K562 (cell line): ENCODE data around the gene PHYHD1. TPM values are rescaled to one million over a fixed set of nuclear protein-coding genes. Genes with fewer than 3 reads are reported as not detected.

Source experiments
- CBFA2T2 ChIP-seq: fragments of 450-650 bp; conservative IDR thresholded peaks from 2 replicates; pipeline ENCODE4 v1.6.1; 2017; ENCODE audit warnings: mild to moderate bottlenecking
- CBX2 ChIP-seq: fragments of 200-600 bp; sonication (generic); IDR thresholded peaks from one replicate; pipeline ENCODE4 v1.6.1; 2012; ENCODE audit warnings: mild to moderate bottlenecking, low read length, inconsistent platforms; ENCODE audit not compliant: insufficient read depth, poor library complexity, severe bottlenecking
- MBD2 ChIP-seq: sonication (generic); IDR thresholded peaks from 2 replicates; pipeline ENCODE4 v1.6.1; 2016; ENCODE audit warnings: low read depth, borderline replicate concordance
- MCM7 ChIP-seq, 2 experiments: fragments of 450-650 bp; IDR thresholded peaks; 2 replicates each; pipeline ENCODE4 v1.6.1; 2016 to 2018
- NFRKB ChIP-seq: fragments of 450-650 bp; IDR thresholded peaks from 2 replicates; pipeline ENCODE4 v1.6.1; 2016; ENCODE audit warnings: low read depth
- SMARCA5 ChIP-seq: fragments of 450-650 bp; IDR thresholded peaks from 2 replicates; pipeline ENCODE4 v1.6.1; 2016
- TAF9B ChIP-seq: fragments of 450-650 bp; IDR thresholded peaks from 2 replicates; pipeline ENCODE4 v1.6.1; 2018; ENCODE audit warnings: mild to moderate bottlenecking; ENCODE audit not compliant: partially characterized antibody
- THRAP3 ChIP-seq: fragments of 450-650 bp; IDR thresholded peaks from 2 replicates; pipeline ENCODE4 v1.6.1; 2016; ENCODE audit warnings: mild to moderate bottlenecking, inconsistent platforms, borderline replicate concordance
- polyA plus RNA-seq, 8 experiments: library from polyadenylated mRNA; depleted of rRNA in 4 of 8; stranded (reverse) in 5 of 8; unstranded in 3 of 8; fragments of >200 nt; fragmentation: Nextera tagmentation in 2 of 8; fragmentation: Illumina TruSeq in 1 of 8; extraction: Ambion mirVana in 2 of 8; extraction: Trizol in 1 of 8; gene quantifications; 2 replicates each; pipeline versions ENCODE4 v1.2.1 to v1.2.3, GENCODE V29; 2011 to 2014; ENCODE audit warnings: inconsistent platforms in 1 of 8, missing spikeins in 1 of 8
- total RNA-seq, 7 experiments: library from RNA; depleted of rRNA in 6 of 7; stranded (reverse); fragments of >200 nt in 6 of 7; fragmentation: Illumina TruSeq in 2 of 7; extraction: Trizol in 2 of 7; gene quantifications; 2 replicates each; pipeline versions ENCODE4 v1.2.1 to v1.2.3, GENCODE V29; 2011 to 2021; ENCODE audit warnings: low replicate concordance in 1 of 7
- TF ChIP-seq, protein P1 (sequence below): sonication (generic); formaldehyde crosslinking; IDR thresholded peaks from 2 replicates; pipeline ENCODE4 v1.8.1; 2023; ENCODE audit warnings: mild to moderate bottlenecking, missing genetic modification reagents

PHYHD1 gene
- total and polyA plus RNA-seq, 9 of the 15 experiments (the other 6 are each of a cell fraction or from before 2014, with no cell fraction given) = 0.36 to 1.3 (median 0.80) TPM

- TF ChIP-seq CBX2 = no peak
- TF ChIP-seq, protein P1, sequence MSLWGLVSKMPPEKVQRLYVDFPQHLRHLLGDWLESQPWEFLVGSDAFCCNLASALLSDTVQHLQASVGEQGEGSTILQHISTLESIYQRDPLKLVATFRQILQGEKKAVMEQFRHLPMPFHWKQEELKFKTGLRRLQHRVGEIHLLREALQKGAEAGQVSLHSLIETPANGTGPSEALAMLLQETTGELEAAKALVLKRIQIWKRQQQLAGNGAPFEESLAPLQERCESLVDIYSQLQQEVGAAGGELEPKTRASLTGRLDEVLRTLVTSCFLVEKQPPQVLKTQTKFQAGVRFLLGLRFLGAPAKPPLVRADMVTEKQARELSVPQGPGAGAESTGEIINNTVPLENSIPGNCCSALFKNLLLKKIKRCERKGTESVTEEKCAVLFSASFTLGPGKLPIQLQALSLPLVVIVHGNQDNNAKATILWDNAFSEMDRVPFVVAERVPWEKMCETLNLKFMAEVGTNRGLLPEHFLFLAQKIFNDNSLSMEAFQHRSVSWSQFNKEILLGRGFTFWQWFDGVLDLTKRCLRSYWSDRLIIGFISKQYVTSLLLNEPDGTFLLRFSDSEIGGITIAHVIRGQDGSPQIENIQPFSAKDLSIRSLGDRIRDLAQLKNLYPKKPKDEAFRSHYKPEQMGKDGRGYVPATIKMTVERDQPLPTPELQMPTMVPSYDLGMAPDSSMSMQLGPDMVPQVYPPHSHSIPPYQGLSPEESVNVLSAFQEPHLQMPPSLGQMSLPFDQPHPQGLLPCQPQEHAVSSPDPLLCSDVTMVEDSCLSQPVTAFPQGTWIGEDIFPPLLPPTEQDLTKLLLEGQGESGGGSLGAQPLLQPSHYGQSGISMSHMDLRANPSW = no peak
- TF ChIP-seq SMARCA5 = no peak
- TF ChIP-seq THRAP3 = no peak
- TF ChIP-seq MBD2 = peak; percentile 93
- TF ChIP-seq TAF9B = no peak
- TF ChIP-seq CBFA2T2 = no peak
- no peak for TF ChIP-seq MCM7 (IDR thresholded peaks at IDR 0.05)
- TF ChIP-seq NFRKB = no peak
Observed at GRCh38 chr9:128881884-128882676, 38.7 kb upstream of the PHYHD1 start, which contains the start of the genes KYAT1 and LRRC8A (continued).
